Mesodermal cell (in vitro differentiated cells): ENCODE data around the gene APBA3.

Experiments
- H3K27ac ChIP-seq: 2 replicates; pipeline ENCODE4 v1.7.0; 2013; ENCODE audit warnings: mild to moderate bottlenecking, low read depth, low read length, moderate library complexity; ENCODE audit not compliant: severe bottlenecking
- H3K36me3 ChIP-seq: 2 replicates; pipeline ENCODE4 v1.7.1; 2013; ENCODE audit warnings: mild to moderate bottlenecking, low read length, moderate library complexity; ENCODE audit not compliant: control insufficient read depth, insufficient read depth
- H3K4me1 ChIP-seq: one replicate; pipeline ENCODE4 v1.7.1; 2013; ENCODE audit warnings: mild to moderate bottlenecking, low read length; ENCODE audit not compliant: insufficient read depth, control insufficient read depth, poor library complexity, severe bottlenecking
- H3K4me3 ChIP-seq: 2 replicates; pipeline ENCODE4 v1.7.0; 2013; ENCODE audit warnings: low read length, control low read depth, mild to moderate bottlenecking; ENCODE audit not compliant: insufficient read depth, poor library complexity, severe bottlenecking; ENCODE audit errors: extremely low read depth
- H3K9me3 ChIP-seq: 2 replicates; pipeline ENCODE4 v1.7.1; 2013; ENCODE audit warnings: mild to moderate bottlenecking, low read length, moderate library complexity; ENCODE audit not compliant: control insufficient read depth
- WGBS, 2 experiments: methylation state at CpG; one replicate each; pipeline ENCODE4 v1.1.5; 2013; ENCODE audit warnings: missing lambda C conversion rate in 2 of 2; ENCODE audit not compliant: insufficient coverage in 2 of 2; 5-methylcytosine and 5-hydroxymethylcytosine counted together

APBA3 gene

DNA sequence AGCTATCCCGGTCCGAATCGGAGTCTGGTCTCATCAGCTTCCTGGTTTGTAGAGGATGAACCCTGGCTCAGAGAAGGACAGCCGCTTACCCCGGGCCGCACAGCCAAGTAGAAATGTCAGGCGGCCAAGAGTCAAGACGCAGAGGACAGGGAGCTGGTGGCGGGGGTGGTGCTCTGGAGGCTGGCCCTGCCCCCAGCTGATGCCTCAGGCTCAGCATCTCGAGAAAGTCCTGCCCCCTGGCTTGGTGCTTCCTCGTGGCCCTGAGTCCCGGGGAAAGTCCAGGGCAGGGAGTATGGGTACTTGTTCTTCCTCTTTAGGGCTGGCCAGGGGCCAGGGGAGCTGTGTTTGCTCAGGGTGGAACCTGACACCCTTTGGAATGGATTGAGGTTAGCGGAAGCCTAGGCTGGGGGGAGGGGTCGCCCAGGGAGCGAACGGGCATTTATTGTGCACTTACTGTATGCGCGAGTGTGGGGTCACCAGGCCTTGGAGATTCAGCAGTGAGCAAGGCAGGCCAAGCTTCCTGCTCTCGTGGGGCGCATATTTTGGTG lies 51.2 kb downstream of the APBA3 start:
- H3K4me1 ChIP-seq = no peaks in the 10 kb centered on the region
- H3K9me3 ChIP-seq = no peaks in the 10 kb centered on the region
- H3K4me3 ChIP-seq = no peak overlapping the region
- WGBS, 2 experiments = 72% methylated on average over 18 to 20 of the region's 20 CpGs
- H3K36me3 ChIP-seq = no peaks in the 10 kb centered on the region
- no peak overlapping the region for H3K27ac ChIP-seq

DNA sequence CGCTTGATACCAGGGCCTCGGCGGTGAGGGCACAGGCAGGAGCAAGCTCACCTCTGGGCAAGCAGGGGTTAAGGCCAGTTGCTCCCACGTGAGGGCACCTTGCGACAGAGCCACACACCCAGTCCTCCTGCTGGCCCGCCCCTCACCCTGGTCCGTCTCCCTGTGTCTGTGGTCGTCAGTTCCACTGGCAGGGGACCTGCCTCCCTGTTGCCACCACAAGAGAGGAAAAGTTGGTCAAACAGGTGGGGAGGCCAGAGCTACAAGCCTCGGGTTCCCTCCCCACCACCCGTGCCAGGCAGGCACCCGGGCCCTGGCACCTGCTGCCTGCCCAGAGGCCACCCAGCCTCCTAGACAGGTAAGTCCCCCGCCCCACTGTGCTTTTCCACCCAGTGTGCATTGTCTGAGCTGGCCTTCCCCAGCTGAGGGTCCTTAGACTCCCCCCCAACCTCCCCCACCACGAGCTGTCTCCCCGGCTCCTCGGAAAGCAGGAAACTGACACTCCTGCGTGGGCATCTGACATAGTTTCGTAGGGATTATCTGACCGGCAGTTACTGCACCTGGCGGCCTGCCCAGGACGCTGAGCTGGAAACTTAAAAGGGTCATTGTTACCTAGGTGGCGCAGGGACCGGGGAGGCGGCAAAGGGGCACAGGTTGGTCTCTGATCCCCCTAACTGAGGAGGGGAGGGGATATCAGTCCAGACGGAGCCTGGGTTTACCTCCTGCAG lies 53.1 kb downstream of the APBA3 start, which contains the start of gene TJP3:
TJP3 (plus strand) TSS at position 178 of the 725 bp plus-strand sequence. CDS start 20,049 bp downstream, outside the sequence.
- Histone ChIP-seq H3K4me3 (no peak within 1 kb of the TSS), H3K9me3 (no peaks in the 10 kb centered on the region), H3K27ac (no peak within 1 kb of the TSS), H3K4me1 (no peaks in the 10 kb centered on the region), H3K36me3 (no peaks in the 10 kb centered on the region)
- 69 to 70% methylated on average over 17 to 23 of the region's 24 CpGs for WGBS, 2 experiments

DNA sequence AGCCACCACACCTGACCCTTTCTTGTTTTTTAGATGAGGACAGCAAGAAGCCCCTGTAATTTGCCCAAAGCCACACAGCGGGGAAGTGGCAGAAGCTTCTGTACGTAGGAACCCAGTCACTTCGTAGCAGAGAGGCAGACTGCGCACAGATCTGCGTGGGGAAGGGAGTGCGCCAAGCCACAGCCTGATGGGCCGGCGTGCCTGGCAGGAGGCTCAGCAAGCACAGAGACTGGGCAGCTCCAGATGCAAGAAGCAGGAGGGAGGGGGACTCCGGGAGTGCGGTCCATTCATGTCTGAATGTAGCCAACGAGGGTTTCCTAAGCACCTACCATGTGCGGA lies 53.7 kb downstream of the APBA3 start:
- H3K9me3 ChIP-seq = no peaks in the 10 kb centered on the region
- H3K4me1 ChIP-seq = no peaks in the 10 kb centered on the region
- H3K4me3 ChIP-seq = no peak overlapping the region
- no peaks in the 10 kb centered on the region for H3K36me3 ChIP-seq
- 83 to 89% methylated on average over 10 to 12 of the region's 12 CpGs for WGBS, 2 experiments
- no peak overlapping the region for H3K27ac ChIP-seq

DNA sequence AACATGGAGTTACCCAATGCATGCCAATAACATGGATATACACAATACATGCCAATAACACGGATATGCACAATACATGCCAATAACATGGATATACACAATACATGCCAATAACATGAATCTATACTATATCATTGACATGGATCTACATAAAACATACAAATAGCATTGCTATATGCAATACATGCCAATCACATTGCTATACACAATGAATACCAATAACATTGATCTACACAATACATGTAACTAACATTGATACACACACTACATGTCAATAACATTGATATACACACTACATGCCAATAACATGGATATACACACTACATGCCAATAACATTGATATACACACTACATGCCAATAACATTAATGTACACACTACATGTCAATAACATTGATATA lies 60.3 kb downstream of the APBA3 start:
- Histone ChIP-seq H3K9me3 (no peaks in the 10 kb centered on the region), H3K4me3 (no peak overlapping the region), H3K27ac (no peak overlapping the region), H3K4me1 (no peaks in the 10 kb centered on the region), H3K36me3 (peaks cover 4% of the 10 kb centered on the region)
- 0 to 27% methylated on average over 1 of the region's 1 CpG for WGBS, 2 experiments
